CD8-positive, alpha-beta memory T cell (primary cell): ENCODE data around the gene NCOA1. TPM values are rescaled to one million over a fixed set of nuclear protein-coding genes. Genes with fewer than 3 reads are reported as not detected.

ENCODE experiments used
- CTCF ChIA-PET: fragments of 350-600 bp; sonication (Branson Sonifier 250); formaldehyde crosslinking; loops from one replicate; lab custom pipeline; 2021; ENCODE audit warnings: antibody characterized with exemption; lab: Charles Lee
- POLR2A ChIA-PET: fragments of 350-600 bp; sonication (Branson Sonifier 250); formaldehyde crosslinking; loops from one replicate; lab custom pipeline; 2021; ENCODE audit warnings: antibody characterized with exemption; lab: Charles Lee
- DNase-seq, 5 donors: peaks; one replicate each; pipeline versions ENCODE4 v3.0.0 to v3.0.0-alpha.2; 2020 to 2022; ENCODE audit warnings: mixed read lengths in 1 of 5
- H3K27ac ChIP-seq: one replicate; pipeline ENCODE4 v1.7.0; 2013; ENCODE audit warnings: low read depth, mild to moderate bottlenecking, low read length, moderate library complexity
- H3K27me3 ChIP-seq: 2 replicates; pipeline ENCODE4 v1.7.0; 2013; ENCODE audit warnings: low read length, mild to moderate bottlenecking; ENCODE audit not compliant: insufficient read depth, poor library complexity, severe bottlenecking
- H3K36me3 ChIP-seq: 2 replicates; pipeline ENCODE4 v1.7.0; 2013; ENCODE audit warnings: mild to moderate bottlenecking, low read length, moderate library complexity; ENCODE audit not compliant: insufficient read depth
- H3K4me1 ChIP-seq: 2 replicates; pipeline ENCODE4 v1.7.0; 2013; ENCODE audit warnings: mild to moderate bottlenecking, low read length, moderate library complexity; ENCODE audit not compliant: insufficient read depth
- H3K4me3 ChIP-seq: 2 replicates; pipeline ENCODE4 v1.7.0; 2013; ENCODE audit warnings: mild to moderate bottlenecking, low read length
- H3K9me3 ChIP-seq: 2 replicates; pipeline ENCODE4 v1.7.0; 2013; ENCODE audit warnings: mild to moderate bottlenecking, low read length
- H3K27ac Mint-ChIP-seq, 8 donors: one replicate each; pipeline ENCODE4 v1.8.0; 2020 to 2021; ENCODE audit warnings: mixed read lengths in 8 of 8, mild to moderate bottlenecking in 6 of 8, inconsistent platforms in 3 of 8, moderate library complexity in 3 of 8
- H3K27me3 Mint-ChIP-seq, 2 donors: one replicate each; pipeline ENCODE4 v1.8.0; 2020 to 2021; ENCODE audit warnings: mixed read lengths in 2 of 2, mild to moderate bottlenecking in 1 of 2, moderate library complexity in 1 of 2
- H3K36me3 Mint-ChIP-seq, 3 donors: one replicate each; pipeline ENCODE4 v1.8.0; 2020 to 2021; ENCODE audit warnings: mixed read lengths in 3 of 3, inconsistent platforms in 1 of 3, mild to moderate bottlenecking in 1 of 3
- H3K4me1 Mint-ChIP-seq, 3 donors: one replicate each; pipeline ENCODE4 v1.8.0; 2020 to 2021; ENCODE audit warnings: mixed read lengths in 3 of 3, inconsistent platforms in 1 of 3, mild to moderate bottlenecking in 1 of 3
- H3K4me3 Mint-ChIP-seq, 7 donors: one replicate each; pipeline ENCODE4 v1.8.0; 2020 to 2021; ENCODE audit warnings: mixed read lengths in 7 of 7, mild to moderate bottlenecking in 6 of 7, moderate library complexity in 4 of 7, inconsistent platforms in 2 of 7
- H3K9me3 Mint-ChIP-seq, 5 donors: one replicate each; pipeline ENCODE4 v1.8.0; 2020 to 2022; ENCODE audit warnings: mixed read lengths in 5 of 5, mild to moderate bottlenecking in 3 of 5, moderate library complexity in 2 of 5, inconsistent platforms in 1 of 5
- polyA plus RNA-seq: library from polyadenylated mRNA; unstranded; fragments of 300-500 nt; fragmentation: Illumina TruSeq; gene quantifications from one replicate; pipeline ENCODE4 v1.2.3, GENCODE V29; 2021
- total RNA-seq, 2 experiments: library from RNA; stranded (reverse); gene quantifications; one replicate each; pipeline ENCODE4 v1.2.3, GENCODE V29; 2021

The NCOA1 gene
- total and polyA plus RNA-seq, 3 experiments from 2014 or later = 32.2 to 35.7 (median 32.7) TPM

DNA sequence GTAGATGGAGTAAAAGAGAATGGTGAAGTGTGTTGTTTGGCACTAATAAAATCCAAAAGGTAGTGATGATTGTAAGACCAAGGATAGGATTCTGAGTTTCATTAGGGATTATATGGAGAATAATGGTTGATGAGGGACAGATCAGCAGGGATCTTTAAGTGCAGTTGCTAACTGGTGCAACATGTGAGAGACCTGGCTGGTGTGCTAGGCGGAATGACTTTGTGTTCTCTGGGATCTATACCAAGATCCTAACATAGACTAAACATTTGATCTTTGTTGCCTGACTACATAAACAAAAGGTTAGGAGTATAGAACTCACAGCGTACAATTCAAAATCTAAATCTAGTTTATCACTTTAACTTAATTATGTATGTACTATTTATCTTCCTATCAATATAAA lies 166.8 kb downstream of the NCOA1 start:
- peaks cover 23 to 38% (median 24%) of the 10 kb centered on the region in 3 donors for H3K4me1 Mint-ChIP-seq

DNA sequence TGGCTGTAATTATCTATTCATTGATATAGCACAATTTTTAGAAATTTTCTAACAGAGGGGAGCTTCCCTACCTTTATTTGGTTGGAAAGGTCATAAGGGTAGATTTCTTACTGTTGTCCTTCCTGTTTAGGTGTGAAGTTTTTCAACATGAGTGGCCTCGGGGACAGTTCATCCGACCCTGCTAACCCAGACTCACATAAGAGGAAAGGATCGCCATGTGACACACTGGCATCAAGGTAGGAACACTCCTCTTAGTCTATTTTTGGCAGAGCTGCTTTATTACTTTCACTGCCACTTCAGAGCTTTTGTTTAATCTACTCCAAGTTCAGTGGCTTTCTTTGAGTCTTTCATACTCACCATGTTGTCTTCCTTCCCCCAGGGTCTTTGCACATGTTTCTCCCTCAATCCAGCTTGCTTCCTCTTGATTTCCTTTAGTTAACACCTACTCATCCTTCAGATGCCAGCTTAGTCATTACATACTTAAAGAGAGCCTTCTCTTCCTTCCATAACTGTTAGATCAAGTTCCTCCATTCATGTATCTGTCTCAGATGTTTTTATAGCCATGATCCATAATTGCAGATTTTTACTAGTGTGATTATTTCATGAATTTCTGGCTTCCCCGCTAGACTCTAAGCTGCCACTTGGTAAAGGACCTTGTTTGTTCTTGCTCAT lies 167.6 kb downstream of the NCOA1 start:
- H3K9me3 Mint-ChIP-seq = no peaks in the 10 kb centered on the region
- CTCF ChIA-PET = no interaction called here
- POLR2A ChIA-PET = no interaction called here

More for the DNA sequence above, 166.8 kb downstream of the NCOA1 start:
- Histone ChIP-seq H3K27ac (no peak overlapping the region), H3K4me3 (no peak overlapping the region), H3K27me3 (no peaks in the 10 kb centered on the region), H3K9me3 (no peaks in the 10 kb centered on the region), H3K4me1 (no peaks in the 10 kb centered on the region), H3K36me3 (no peaks in the 10 kb centered on the region)
- Mint-ChIP-seq H3K9me3 (no peaks in the 10 kb centered on the region), H3K27ac (no peak overlapping the region), H3K36me3 (peaks cover 0 to 24% (median 4%) of the 10 kb centered on the region in 3 donors), H3K4me3 (no peak overlapping the region), H3K27me3 (no peaks in the 10 kb centered on the region)
- POLR2A ChIA-PET = no interaction called here
- DNase-seq = no peak
- CTCF ChIA-PET = no interaction called here

DNA sequence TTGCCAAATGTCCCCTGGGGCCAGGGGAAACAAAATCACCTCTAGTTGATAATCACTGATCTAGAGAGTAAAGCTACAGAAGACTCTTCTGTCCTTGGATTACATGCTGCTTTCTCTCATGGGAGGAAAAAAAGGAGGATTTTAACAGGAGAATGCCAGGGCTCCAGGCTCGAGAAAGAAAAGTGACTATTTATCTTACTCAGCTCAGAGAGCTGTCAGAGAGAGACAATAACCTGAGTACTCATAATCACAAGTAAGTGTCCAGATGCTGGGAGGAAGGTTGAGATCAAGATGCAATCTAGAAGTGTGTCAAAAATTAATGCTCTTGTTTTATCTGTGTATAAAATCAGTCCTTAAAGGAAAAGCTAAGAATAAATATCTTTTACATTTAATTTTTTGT lies 168.8 kb downstream of the NCOA1 start:
- Mint-ChIP-seq H3K4me3 (no peak overlapping the region), H3K27me3 (no peaks in the 10 kb centered on the region), H3K36me3 (peaks cover 0 to 34% (median 4%) of the 10 kb centered on the region in 3 donors), H3K4me1 (peaks cover 21 to 37% (median 21%) of the 10 kb centered on the region in 3 donors), H3K27ac (peak overlapping the region in 2 of 8 donors; percentile 7 to 10), H3K9me3 (no peaks in the 10 kb centered on the region)
- H3K36me3 ChIP-seq = no peaks in the 10 kb centered on the region
- no peak overlapping the region for H3K4me3 ChIP-seq
- ChIA-PET CTCF (no interaction called here), POLR2A (no interaction called here)
- no peaks in the 10 kb centered on the region for H3K27me3 ChIP-seq
- no peak overlapping the region for H3K27ac ChIP-seq
- no peak for DNase-seq
- no peaks in the 10 kb centered on the region for H3K9me3 ChIP-seq
- no peaks in the 10 kb centered on the region for H3K4me1 ChIP-seq

More for the DNA sequence above, 167.6 kb downstream of the NCOA1 start:
- Mint-ChIP-seq H3K4me1 (peaks cover 20 to 42% (median 21%) of the 10 kb centered on the region in 3 donors), H3K36me3 (peaks cover 0 to 30% (median 4%) of the 10 kb centered on the region in 3 donors), H3K27ac (peak overlapping the region in 2 of 8 donors; percentile 15 to 61), H3K4me3 (no peak overlapping the region), H3K27me3 (no peaks in the 10 kb centered on the region)
- Histone ChIP-seq H3K36me3 (no peaks in the 10 kb centered on the region), H3K9me3 (no peaks in the 10 kb centered on the region), H3K4me3 (no peak overlapping the region), H3K27me3 (no peaks in the 10 kb centered on the region), H3K4me1 (no peaks in the 10 kb centered on the region), H3K27ac (no peak overlapping the region)
- DNase-seq = no peak

GRCh38 chr2:24667542-24667941 lies 176.5 kb downstream of the NCOA1 start:
- H3K36me3 Mint-ChIP-seq = peaks cover 10 to 51% (median 11%) of the 10 kb centered on the region in 3 donors
- no peak overlapping the region for H3K4me3 Mint-ChIP-seq
- peak overlapping the region in 1 of 8 donors; percentile 32 for H3K27ac Mint-ChIP-seq
- Histone ChIP-seq H3K36me3 (peaks cover 3% of the 10 kb centered on the region), H3K4me3 (no peak overlapping the region), H3K27me3 (no peaks in the 10 kb centered on the region), H3K4me1 (peaks cover 5% of the 10 kb centered on the region), H3K27ac (no peak overlapping the region), H3K9me3 (no peaks in the 10 kb centered on the region)
- H3K9me3 Mint-ChIP-seq = no peaks in the 10 kb centered on the region
- no peak for DNase-seq
- no peaks in the 10 kb centered on the region for H3K27me3 Mint-ChIP-seq
- peaks cover 7 to 19% (median 14%) of the 10 kb centered on the region in 3 donors for H3K4me1 Mint-ChIP-seq
- CTCF ChIA-PET = no interaction called here
- POLR2A ChIA-PET = no interaction called here

DNA sequence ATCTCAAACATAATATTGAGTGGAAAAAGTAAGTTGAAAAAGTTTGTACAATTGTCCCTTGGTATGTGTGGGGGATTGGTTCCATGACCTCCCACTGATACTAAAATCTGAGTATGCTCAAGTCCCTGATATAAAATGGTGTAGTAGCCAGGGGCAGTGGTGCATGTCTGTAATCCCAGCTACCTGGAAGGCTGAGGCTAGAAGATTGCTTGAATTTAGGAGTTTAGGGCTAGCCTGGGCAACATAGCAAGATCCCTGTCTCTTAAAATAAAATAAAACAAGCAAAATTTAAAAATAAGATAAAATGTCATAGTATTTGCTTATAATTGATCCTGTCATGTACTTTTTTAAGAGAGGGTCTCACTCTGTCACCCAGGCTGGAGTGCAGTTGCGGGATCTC lies 180.2 kb downstream of the NCOA1 start:
- H3K4me1 ChIP-seq = peaks cover 9% of the 10 kb centered on the region
- no peak overlapping the region for H3K4me3 Mint-ChIP-seq
- no peaks in the 10 kb centered on the region for H3K9me3 ChIP-seq
- H3K27me3 ChIP-seq = no peaks in the 10 kb centered on the region
- CTCF ChIA-PET = no interaction called here
- peak overlapping the region in 1 of 8 donors; percentile 67 for H3K27ac Mint-ChIP-seq
- peaks cover 7% of the 10 kb centered on the region for H3K36me3 ChIP-seq
- H3K36me3 Mint-ChIP-seq = peaks cover 16 to 55% (median 20%) of the 10 kb centered on the region in 3 donors
- H3K4me1 Mint-ChIP-seq = peaks cover 13 to 15% (median 13%) of the 10 kb centered on the region in 3 donors
- H3K27ac ChIP-seq = no peak overlapping the region
- DNase-seq = no peak
- H3K9me3 Mint-ChIP-seq = no peaks in the 10 kb centered on the region
- POLR2A ChIA-PET = no interaction called here
- no peaks in the 10 kb centered on the region for H3K27me3 Mint-ChIP-seq
- no peak overlapping the region for H3K4me3 ChIP-seq

DNA sequence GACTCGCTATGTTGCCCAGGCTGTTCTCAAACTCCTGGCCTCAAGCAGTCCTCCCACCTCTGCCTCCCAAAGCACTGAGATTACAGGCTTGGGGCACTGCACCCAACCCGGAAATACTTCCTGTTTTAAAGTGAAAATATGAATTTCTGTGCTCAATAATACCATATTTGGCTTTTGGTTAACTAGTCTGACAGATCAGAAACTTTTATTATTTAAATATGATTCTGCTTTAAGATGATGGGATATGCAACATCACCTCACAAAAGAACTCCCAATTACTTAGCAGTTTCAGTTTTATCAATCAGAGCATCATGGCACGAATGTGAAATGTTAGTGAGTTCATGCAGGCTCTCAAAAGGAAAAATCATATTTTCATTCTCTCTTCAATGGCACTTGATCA lies 181.5 kb downstream of the NCOA1 start:
- Histone ChIP-seq H3K4me1 (peaks cover 9% of the 10 kb centered on the region), H3K27ac (no peak overlapping the region), H3K36me3 (peaks cover 12% of the 10 kb centered on the region), H3K27me3 (no peaks in the 10 kb centered on the region), H3K4me3 (no peak overlapping the region), H3K9me3 (no peaks in the 10 kb centered on the region)
- Mint-ChIP-seq H3K36me3 (peaks cover 22 to 56% (median 25%) of the 10 kb centered on the region in 3 donors), H3K27ac (peak overlapping the region in 3 of 8 donors; percentile 46 to 87 (median 66)), H3K9me3 (no peaks in the 10 kb centered on the region), H3K4me3 (peak overlapping the region in 1 of 7 donors; percentile 19), H3K27me3 (no peaks in the 10 kb centered on the region), H3K4me1 (peaks cover 13 to 15% (median 13%) of the 10 kb centered on the region in 3 donors)
- ChIA-PET POLR2A (no interaction called here), CTCF (no interaction called here)
- DNase-seq = no peak

DNA sequence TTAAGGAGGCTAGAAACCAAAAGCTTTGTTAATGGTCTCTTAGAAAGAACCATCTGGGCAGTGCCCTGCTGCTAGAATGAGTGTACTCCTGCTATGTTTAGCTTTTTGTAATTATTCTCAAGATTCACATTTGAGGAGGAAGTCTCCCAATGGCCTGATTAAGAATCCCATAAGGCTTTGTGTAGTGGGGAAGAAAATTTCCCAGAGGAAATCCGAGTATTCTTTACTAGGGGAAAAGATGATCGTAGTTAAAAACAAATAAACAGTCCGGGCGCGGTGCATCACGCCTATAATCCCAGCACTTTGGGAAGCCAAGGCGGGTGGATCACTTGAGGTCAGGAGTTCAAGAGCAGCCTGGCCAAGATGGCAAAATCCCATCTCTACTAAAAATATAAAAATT lies 184.3 kb downstream of the NCOA1 start:
- CTCF ChIA-PET = interaction anchor here (0.6 kb wide), 1 partner anchor 135 kb away, joined by 4 read pairs; no protein-coding TSS in a partner anchor
- peaks cover 9% of the 10 kb centered on the region for H3K4me1 ChIP-seq
- peaks cover 9 to 15% (median 13%) of the 10 kb centered on the region in 3 donors for H3K4me1 Mint-ChIP-seq
- no peak overlapping the region for H3K27ac ChIP-seq
- no peaks in the 10 kb centered on the region for H3K27me3 Mint-ChIP-seq
- no peak for DNase-seq
- no peaks in the 10 kb centered on the region for H3K9me3 ChIP-seq
- peaks cover 15% of the 10 kb centered on the region for H3K36me3 ChIP-seq
- H3K4me3 Mint-ChIP-seq = no peak overlapping the region
- no peaks in the 10 kb centered on the region for H3K9me3 Mint-ChIP-seq
- H3K36me3 Mint-ChIP-seq = peaks cover 31 to 56% (median 34%) of the 10 kb centered on the region in 3 donors
- no peak overlapping the region for H3K4me3 ChIP-seq
- H3K27ac Mint-ChIP-seq = no peak overlapping the region
- POLR2A ChIA-PET = no interaction called here
- no peaks in the 10 kb centered on the region for H3K27me3 ChIP-seq

- ChIA-PET POLR2A (no interaction called here), CTCF (no interaction called here)
- H3K27ac ChIP-seq = no peak overlapping the region
- Mint-ChIP-seq H3K4me3 (no peak overlapping the region), H3K4me1 (peaks cover 9 to 13% (median 11%) of the 10 kb centered on the region in 3 donors), H3K27me3 (no peaks in the 10 kb centered on the region), H3K9me3 (no peaks in the 10 kb centered on the region), H3K27ac (no peak overlapping the region), H3K36me3 (peaks cover 30 to 57% (median 35%) of the 10 kb centered on the region in 3 donors)
- peaks cover 9% of the 10 kb centered on the region for H3K4me1 ChIP-seq
- H3K9me3 ChIP-seq = no peaks in the 10 kb centered on the region
- no peaks in the 10 kb centered on the region for H3K27me3 ChIP-seq
- peaks cover 12% of the 10 kb centered on the region for H3K36me3 ChIP-seq
- no peak for DNase-seq
- no peak overlapping the region for H3K4me3 ChIP-seq
Observed at GRCh38 chr2:24676493-24676892, 185.4 kb downstream of the NCOA1 start.
